AG04449 (cell line): ENCODE measurements around the gene ZNF511.

Experiments
- CTCF ChIA-PET: fragments of 350-600 bp; formaldehyde crosslinking; extraction: SDS; loops from one replicate; lab custom pipeline; 2021; ENCODE audit warnings: antibody characterized with exemption; lab: Yijun Ruan, JAX
- POLR2A ChIA-PET: fragments of 400-600, 350-600 bp; formaldehyde crosslinking; extraction: SDS; loops from one replicate; lab custom pipeline; 2020; ENCODE audit warnings: antibody characterized with exemption, inconsistent platforms; lab: Yijun Ruan, JAX
- DNase-seq: peaks from one replicate; pipeline ENCODE4 v3.0.0-alpha.2; 2010; ENCODE audit warnings: low read depth, low spot score
- H3K4me3 ChIP-seq: 2 replicates; pipeline ENCODE4 v1.5.1; 2011; ENCODE audit warnings: low read depth, mild to moderate bottlenecking, control low read depth, low read length
- TF ChIP-seq, protein P1 (sequence below): IDR thresholded peaks from one replicate; pipeline ENCODE4 v1.5.1; 2011; ENCODE audit warnings: mild to moderate bottlenecking, moderate library complexity, low read length, control low read depth, inconsistent platforms; ENCODE audit not compliant: insufficient read depth; ENCODE audit errors: missing control alignments

The ZNF511 gene

DNA sequence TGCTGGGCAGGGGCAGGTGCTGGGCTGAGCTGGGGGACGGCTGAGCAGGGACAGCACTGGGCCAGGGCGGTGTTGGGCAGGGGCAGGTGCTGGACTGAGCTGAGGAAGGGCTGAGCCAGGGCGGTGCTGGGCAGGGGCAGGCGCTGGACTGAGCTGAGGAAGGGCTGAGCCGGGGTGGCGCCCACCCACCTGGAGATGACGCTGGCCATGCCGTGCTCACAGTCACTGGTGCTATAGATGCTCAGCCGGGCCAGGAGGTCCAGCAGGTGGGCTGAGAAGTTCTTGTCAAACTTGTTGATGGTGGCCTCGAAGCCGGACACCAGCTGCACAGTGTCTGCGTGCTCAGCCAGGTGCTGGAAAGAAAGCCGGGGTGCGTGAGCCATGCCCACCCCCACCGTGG, 27.6 kb upstream of the ZNF511 start:
- no peak for DNase-seq
- H3K4me3 ChIP-seq = no peak overlapping the region
- ChIA-PET POLR2A (interaction anchor here (0.6 kb wide), 1 partner anchor 617 kb away, joined by 3 read pairs; no protein-coding TSS in a partner anchor), CTCF (interaction anchor here (1.0 to 1.9 kb wide), 2 partner anchors 12 to 27 kb away, joined by 4 read pairs; no protein-coding TSS in a partner anchor)
- TF ChIP-seq, protein P1, sequence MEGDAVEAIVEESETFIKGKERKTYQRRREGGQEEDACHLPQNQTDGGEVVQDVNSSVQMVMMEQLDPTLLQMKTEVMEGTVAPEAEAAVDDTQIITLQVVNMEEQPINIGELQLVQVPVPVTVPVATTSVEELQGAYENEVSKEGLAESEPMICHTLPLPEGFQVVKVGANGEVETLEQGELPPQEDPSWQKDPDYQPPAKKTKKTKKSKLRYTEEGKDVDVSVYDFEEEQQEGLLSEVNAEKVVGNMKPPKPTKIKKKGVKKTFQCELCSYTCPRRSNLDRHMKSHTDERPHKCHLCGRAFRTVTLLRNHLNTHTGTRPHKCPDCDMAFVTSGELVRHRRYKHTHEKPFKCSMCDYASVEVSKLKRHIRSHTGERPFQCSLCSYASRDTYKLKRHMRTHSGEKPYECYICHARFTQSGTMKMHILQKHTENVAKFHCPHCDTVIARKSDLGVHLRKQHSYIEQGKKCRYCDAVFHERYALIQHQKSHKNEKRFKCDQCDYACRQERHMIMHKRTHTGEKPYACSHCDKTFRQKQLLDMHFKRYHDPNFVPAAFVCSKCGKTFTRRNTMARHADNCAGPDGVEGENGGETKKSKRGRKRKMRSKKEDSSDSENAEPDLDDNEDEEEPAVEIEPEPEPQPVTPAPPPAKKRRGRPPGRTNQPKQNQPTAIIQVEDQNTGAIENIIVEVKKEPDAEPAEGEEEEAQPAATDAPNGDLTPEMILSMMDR = no peak

DNA sequence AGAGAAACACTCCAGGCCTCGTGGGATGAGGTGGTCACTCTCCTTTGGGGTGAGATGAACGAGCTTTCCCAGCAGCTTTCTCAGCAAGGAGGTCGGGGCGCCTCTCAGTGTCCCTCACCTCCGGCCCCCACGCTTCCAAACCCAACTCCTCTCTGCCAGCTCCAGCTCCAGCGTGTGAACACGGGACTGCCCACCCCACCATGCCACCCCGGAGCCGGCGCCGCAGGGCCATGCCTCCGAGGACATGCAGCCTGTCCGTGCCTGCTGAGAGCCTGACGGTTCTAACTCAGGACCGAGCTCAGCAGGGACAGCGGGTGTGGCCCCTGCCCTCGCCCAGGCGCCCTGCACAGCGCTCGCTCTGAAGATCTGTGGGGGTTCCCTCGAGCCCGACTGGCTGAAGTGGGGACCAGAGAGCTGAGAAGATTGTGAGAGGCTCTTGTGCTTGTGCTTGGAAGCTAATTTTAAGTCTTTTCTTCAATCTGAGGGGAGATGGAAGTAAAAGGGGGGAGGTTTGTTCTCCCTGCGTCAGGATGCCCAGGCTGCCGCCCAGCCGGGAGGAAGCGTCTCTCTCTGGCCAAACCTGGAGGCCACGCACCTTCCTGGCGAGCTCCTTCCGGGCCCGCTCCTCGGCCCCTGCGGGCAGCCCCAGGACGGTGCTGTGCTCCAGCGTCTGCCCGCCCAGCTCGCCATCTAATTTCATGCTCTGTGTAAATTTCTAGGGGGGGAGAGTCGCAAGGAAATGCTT, 26.9 kb upstream of the ZNF511 start:
- no peak overlapping the region for H3K4me3 ChIP-seq
- TF ChIP-seq, protein P1 = no peak
- ChIA-PET POLR2A (interaction anchor here (0.6 kb wide), 2 partner anchors 133 to 618 kb away, joined by 3 read pairs; no protein-coding TSS in a partner anchor), CTCF (interaction anchor here (1.0 to 1.9 kb wide), 2 partner anchors 12 to 26 kb away, joined by 4 read pairs; no protein-coding TSS in a partner anchor)
- no peak for DNase-seq

DNA sequence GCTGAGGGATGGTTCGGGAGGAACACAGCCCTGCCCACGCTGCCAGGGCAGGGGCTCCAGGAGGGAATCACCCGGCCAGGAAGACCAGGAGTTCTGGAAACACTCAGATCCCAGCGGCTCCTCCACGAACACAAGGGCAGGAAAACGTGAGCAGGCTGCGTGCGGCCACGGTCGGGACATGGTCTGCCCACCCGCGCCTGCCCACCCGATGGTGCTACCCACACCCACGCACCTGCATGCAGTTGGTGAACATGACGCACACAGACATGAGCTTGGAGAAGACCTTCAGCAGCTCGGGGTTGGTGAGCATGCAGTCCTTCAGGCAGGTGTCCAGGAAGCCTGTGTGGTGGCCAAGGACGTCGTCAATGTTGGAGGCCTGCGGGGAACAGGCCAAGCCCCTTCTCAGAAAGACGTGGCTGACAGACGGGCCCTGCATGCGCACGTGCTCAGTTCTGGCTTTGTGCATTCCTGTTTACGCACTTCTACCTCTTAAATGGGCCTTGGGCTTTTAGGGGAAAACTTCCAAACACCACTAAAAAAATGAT, 25.8 kb upstream of the ZNF511 start:
- ChIA-PET POLR2A (no interaction called here), CTCF (no interaction called here)
- no peak for DNase-seq
- TF ChIP-seq, protein P1 = no peak
- no peak overlapping the region for H3K4me3 ChIP-seq

DNA sequence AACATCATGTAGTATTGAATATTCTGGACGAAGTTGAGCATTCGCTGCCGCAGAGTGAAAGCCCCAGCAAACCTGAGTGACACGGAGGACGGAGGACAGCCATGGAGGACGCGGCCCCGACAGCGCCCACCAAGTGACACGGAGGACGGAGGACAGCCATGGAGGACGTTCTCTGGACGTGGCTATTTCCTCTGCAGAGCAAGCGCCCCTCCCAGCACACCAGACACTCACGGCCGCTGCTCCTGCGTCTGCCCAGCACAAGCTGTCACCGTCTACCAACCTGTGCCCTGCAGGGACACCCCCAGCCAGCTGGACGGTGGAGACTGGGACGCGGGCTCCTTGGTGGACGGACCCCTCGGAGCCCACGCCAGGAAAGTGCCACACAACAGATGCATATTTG, 24.8 kb upstream of the ZNF511 start:
- no peak overlapping the region for H3K4me3 ChIP-seq
- TF ChIP-seq, protein P1 = no peak
- ChIA-PET CTCF (no interaction called here), POLR2A (no interaction called here)
- no peak for DNase-seq

DNA sequence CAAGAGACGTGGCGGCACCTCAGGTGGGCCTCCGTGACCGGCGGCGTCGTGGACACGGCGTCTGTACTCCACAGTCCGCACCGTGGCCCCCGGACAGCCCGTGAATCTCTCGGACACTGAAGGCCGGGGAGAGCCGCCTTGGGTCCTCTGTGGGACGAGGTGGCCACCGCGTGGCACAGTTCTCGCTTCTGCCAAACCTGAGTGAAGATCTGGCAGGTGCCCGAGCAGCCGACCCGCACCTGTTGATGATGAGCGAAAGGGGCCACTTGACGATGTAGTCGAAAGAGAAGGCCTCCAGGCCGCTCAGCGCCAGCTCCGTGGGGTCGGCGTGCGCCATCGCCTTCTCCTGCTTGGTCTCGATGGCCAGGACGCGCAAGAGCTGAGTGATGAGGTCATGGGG, 23.5 kb upstream of the ZNF511 start:
- ChIA-PET CTCF (interaction anchor here (0.8 kb wide), 1 partner anchor 22 kb away, joined by 3 read pairs; no protein-coding TSS in a partner anchor), POLR2A (no interaction called here)
- no peak for DNase-seq
- no peak overlapping the region for H3K4me3 ChIP-seq
- TF ChIP-seq, protein P1 = no peak

DNA sequence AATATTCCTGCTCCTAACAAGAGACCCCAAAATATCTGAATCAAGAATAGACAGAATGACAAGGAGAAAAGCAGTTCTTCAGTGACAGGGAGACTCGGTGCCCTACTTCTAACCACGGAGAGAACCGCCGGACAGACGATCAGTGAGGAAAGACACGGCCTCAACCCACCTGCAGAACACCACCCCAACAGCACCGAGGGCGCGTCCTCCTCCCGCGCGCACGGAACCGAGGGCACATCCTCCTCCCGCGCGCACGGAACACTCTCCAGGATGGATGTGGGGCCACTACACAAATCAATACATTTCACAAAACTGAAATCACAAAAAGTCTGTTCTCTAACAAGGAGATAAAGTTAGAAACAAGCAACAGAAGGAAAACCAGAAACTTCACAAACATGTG, 22.3 kb upstream of the ZNF511 start:
- DNase-seq = no peak
- POLR2A ChIA-PET = no interaction called here
- TF ChIP-seq, protein P1 = no peak
- CTCF ChIA-PET = interaction anchor here (1.1 kb wide), 1 partner anchor 21 kb away, joined by 3 read pairs; no protein-coding TSS in a partner anchor
- H3K4me3 ChIP-seq = no peak overlapping the region
